GM18511 (cell line): ENCODE results near the gene DERL3.
"Not testable (repeated sequence)": the region's sequence is repeated elsewhere in the genome, so short reads cannot be mapped to it uniquely, and the experiment has no call there.

Experiments used
- ATAC-seq: cut with Tn5 transposase; IDR thresholded peaks from one replicate; pipeline ENCODE4 v1.9.1; 2021; ENCODE audit warnings: mild to moderate bottlenecking, moderate library complexity; ENCODE audit not compliant: unreplicated experiment

Gene DERL3

DNA sequence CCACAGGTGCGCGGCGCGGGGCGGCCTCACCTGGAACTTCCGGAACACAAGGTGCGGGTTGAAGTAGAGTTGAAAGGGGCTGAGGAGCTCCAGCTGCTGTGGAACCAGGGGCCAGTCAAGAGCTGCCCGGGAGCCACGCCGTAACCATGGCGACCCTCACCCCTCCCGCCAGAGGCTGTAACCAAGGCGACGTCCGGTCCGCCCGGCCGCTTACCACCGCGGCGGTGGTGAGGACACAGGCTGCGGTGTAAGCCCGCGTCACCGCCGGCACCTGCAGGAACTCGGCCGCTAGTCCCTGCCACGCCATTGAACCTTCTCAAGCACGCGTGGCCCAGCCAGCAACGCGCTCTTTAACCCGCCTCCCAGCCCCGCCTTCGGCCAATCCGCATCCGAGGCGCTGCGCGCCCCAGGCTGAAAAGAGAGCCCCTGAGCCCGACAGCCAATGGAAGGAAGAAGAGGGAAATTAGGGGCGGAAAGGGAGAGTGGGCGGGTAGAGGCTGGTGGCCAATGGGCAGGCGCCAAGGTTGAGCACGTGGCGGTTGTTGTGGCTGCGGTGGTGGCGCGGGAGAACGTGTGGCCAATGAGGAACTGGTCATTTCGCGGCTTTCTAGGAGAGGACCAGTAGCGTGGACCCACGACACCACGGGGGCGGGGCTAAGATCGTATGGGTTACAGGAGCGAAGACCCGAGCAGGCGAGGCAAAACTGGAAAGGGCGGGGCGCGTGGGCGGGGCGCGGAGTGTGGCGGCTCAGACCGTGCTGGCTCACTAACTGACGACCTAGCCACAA, at the start of gene DERL3:
Gene DERL3, minus strand, starts transcription at position 326 of the 788 bp plus-strand sequence. Its CDS starts 19 bp downstream, at position 307.
- ATAC-seq: peak; percentile 86

DNA sequence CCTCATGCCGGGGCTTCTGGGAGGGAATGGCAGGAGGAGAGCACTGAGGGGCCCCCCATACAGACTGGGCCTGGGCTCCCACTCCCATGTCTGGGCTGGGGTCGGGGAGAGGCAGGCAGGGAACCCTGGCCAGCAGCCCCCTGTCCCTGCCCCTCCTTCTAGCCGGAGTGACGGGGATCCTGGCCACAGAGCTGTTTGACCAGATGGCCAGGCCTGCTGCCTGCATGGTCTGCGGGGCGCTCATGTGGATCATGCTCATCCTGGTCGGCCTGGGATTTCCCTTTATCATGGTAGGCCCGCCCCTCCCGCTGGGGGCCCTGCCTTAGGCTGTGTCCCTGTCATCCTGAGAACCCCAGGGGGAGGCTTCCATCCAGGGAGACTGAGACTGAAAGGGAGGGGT, 45.3 kb upstream of the DERL3 start:
- no peak for ATAC-seq

DNA sequence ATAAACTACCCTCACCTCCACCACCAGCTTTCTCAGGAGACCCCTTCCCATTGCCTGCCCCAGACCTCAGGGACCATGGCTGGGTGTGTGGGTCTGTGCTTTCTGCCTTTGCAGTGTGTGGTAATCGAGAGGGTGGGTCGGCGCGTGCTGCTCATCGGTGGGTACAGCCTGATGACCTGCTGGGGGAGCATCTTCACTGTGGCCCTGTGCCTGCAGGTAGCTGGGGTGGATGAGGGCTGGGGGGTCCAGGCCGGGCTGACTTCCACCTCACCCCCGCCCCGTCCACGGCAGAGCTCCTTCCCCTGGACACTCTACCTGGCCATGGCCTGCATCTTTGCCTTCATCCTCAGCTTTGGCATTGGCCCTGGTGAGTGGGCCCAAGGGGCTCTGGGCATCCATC, 44.9 kb upstream of the DERL3 start:
- no peak for ATAC-seq

DNA sequence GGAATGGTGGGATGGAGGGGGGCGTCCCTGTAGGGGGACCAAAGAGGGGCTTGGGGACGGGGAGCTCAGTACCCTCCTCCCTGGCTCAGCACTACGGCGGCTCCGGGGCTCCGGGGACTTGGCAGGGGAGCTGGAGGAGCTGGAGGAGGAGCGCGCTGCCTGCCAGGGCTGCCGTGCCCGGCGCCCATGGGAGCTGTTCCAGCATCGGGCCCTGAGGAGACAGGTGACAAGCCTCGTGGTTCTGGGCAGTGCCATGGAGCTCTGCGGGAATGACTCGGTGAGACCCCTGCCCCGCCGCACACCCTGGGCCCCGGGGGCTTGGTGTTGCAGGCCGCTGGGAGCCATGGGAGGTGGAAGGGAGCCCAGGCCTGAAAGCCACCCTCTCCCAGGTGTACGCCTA, 43.6 kb upstream of the DERL3 start:
- no peak for ATAC-seq

DNA sequence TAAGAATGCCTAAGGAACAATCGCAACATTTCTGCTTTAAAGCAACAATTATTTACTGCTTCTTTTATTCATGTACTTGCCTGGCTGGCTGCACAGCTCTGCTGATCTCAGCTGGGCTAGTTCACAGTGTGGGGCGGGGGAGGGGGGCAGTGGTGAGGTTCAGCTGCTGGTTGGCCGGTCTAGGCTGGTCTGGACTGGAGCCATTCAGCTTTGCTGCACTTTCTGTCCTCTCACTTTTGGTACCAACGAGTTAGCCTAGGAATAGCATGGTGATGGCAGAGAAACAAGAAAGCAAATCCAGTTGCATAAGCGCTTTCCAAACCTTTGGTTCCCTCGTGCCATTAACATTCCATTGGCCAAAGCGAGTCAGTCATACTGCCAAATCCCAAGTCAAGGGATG, 39.4 kb upstream of the DERL3 start:
- ATAC-seq: no peak

GRCh38 chr22:23877566-23877965, 38.8 kb upstream of the DERL3 start:
- no peak for ATAC-seq

GRCh38 chr22:23875801-23876200, 37.0 kb upstream of the DERL3 start:
- ATAC-seq: no peak

DNA sequence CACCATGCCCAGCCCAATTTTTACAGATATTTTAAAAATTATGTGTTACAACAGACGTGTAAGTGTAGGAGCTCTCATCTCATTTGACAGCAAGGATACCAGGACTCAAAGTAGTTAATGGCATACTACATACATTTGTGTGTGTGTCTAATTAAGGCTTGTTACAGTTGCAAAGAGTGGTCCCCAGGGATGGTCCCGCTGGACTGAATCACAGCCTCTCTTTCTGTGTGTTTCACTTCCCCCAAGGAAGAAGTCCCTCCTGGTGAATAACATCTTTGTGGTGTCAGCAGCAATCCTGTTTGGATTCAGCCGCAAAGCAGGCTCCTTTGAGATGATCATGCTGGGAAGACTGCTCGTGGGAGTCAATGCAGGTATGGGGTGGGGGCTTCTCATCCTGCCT, 36.1 kb upstream of the DERL3 start:
- no peak for ATAC-seq

DNA sequence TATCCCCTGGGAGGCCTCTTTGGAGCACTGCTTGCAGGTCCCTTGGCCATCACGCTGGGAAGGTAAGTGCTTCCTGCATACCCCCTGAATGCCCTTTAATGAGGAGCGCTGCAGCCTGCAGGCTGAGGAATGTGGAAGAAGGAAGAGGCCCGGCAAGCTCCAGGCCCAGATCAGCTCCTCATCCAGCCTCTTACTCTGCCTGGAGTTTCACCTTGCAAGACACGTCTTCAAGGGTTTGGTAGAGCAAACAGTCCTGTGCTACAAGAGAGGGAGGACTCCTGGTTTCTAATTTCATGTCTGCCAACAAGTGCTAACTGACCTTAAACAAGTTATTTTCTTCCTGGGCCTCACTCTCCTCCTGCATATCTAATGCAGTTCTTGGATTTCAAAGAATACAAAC, 29.8 kb upstream of the DERL3 start:
- ATAC-seq: no peak

DNA sequence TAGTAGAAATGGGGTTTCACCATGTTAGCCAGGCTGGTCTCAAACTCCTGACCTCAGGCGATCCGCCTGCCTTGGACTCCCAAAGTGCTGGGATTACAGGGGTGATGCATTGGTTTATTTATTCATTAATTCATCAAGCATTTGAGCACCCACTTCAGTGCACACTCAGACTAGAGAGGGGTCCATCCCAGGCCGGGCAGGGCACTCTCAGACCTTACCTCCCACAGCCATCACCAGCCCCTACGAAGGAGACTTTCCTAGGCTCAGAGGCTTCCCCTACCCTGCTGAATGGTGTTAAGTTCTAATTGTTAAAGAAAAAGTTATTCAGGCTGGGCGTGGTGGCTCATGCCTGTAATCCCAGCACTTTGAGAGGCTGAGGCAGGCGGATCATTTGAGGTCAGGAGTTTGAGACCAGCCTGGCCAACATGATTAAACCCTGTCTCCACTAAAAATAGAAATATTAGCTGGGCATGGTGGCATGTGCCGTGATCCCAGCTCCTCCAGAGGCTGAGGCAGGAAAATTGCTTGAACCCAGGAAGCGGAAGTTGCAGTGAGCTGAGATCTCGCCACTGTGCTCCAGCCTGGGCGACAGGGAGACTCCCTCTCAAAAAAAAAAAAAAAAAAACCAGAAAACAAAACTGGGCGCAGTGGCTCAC, 25.8 kb upstream of the DERL3 start:
- not testable (repeated sequence) for ATAC-seq

DNA sequence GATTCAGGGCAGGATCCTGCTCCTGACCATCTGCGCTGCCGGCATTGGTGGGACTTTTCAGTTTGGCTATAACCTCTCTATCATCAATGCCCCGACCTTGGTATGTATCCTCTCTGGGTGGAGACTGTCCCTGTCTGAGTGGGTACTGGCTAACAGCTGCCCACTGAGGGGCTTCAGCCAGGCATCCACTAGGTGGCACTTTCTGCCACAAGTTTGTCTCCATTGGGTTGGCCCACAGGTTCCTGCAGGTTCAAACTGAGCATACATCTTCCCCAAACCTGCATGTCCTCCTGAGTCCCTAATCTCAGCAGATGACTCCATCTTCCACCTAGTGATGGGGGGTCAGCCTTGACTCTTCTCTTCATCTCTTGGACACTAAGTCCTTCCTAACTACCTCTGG, 23.3 kb upstream of the DERL3 start:
- ATAC-seq: no peak

DNA sequence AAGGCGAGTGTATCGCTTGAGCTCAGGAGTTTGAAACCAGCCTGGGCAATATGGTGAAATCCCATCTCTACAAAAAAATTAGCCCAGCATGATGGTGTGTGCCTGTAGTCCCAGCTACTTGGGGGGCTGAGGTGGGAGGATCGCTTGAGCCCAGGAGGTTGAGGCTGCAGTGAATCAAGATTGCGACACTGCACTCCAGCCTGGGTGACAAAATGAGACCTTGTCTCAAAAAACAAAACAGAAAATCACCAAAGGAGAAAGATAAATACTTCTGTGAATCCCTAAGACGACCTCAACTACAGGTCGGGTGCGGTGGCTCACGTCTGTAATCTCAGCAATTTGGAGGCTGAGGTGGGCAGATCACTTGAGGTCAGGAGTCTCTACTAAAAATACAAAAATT, 21.4 kb upstream of the DERL3 start:
- ATAC-seq: not testable (repeated sequence)

GRCh38 chr22:23859201-23859600, 20.4 kb upstream of the DERL3 start:
- ATAC-seq: no peak

GRCh38 chr22:23858484-23858815, 19.6 kb upstream of the DERL3 start:
- ATAC-seq: no peak

- peak; percentile 91 for ATAC-seq
Measured at GRCh38 chr22:23857606-23858483, 19.0 kb upstream of the DERL3 start, which contains the start of gene SLC2A11. SLC2A11 (plus strand) TSS chr22:23857875; CDS start chr22:23858000, 125 bp downstream.

DNA sequence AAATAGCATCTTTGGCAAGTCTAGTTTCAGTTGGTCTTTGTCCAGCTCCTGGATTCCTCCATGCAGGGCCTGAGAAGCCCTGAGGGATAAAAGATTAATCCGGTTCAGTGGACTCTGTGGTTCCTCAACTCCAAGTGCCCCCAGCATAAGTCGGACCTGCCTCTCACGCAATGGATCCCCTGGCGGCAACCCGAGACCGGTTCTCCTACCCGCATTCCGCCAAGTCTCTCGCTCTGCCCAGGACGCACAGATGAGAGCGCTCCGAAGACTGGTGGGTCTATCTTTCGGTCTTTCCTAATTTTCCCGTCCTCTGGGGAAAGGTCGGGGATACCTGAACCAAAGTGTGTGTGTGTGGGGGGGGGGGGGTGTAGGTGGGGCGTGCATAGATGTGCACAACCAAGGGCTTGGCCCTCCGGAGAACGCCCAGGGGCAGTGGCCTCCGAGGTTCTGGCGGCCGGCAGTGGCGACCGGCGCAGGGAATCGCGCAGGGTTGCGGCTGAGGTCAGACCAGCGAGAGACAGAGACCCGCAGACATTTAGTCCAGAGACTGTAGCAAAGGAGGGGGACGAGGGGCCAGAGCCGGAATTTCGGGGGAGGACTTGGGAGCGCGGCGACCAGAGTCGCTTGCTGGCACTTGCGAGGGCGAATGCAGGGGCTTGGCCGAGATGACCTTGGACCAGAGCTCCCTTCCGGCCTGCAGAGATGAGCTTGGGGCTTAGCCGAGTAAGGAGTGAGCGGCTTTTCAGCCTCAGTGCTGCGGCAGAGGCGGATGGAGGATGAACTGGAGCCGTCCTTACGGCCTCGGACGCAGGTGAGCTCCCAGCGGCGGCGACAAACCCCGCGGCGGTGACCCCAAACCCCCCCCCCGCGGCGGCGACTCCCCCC, 18.2 kb upstream of the DERL3 start:
- ATAC-seq: peak; percentile 51

DNA sequence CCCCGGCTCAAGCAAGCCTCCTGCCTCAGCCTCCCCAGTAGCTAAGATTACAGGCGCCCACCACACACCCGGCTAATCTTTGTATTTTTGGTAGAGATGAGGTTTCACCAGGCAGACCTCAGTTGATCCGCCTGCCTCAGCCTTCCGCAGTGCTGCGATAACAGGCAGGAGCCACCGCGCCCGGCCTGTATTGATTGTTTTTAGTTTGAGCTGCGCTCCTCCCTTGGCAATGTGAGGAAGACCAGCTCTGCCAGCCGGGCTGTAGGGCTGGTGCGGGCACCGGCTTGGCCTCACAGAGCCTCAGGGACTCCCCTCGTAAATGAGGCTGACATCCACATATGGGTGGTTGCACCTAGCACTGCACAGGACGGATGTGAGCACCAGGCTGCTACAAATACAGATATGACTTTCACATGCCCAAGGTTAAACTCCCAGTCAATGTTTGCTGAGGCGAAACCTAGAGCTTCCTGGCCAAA, 11.4 kb upstream of the DERL3 start:
- peak; percentile 68 for ATAC-seq

GRCh38 chr22:23849009-23850006, 10.5 kb upstream of the DERL3 start:
- no peak for ATAC-seq
